H9 (cell line): ENCODE measurements around the gene PRUNE2. TPM values are rescaled to one million over a fixed set of nuclear protein-coding genes. Genes with fewer than 3 reads are reported as not detected.

Source experiments
- DNase-seq: peaks from one replicate; pipeline ENCODE4 v3.0.0-alpha.2; 2017
- H2AFZ ChIP-seq: one replicate; pipeline ENCODE4 v1.6.1; 2013; ENCODE audit warnings: mild to moderate bottlenecking, low read length, control low read depth, moderate library complexity
- H2AK5ac ChIP-seq: 2 replicates; pipeline ENCODE4 v1.6.1; 2013; ENCODE audit warnings: low read length, control low read depth, mixed read lengths; ENCODE audit not compliant: insufficient read length
- H2BK120ac ChIP-seq: one replicate; pipeline ENCODE4 v1.6.1; 2013; ENCODE audit warnings: low read depth, mild to moderate bottlenecking, low read length, control low read depth, inconsistent platforms; ENCODE audit not compliant: poor library complexity, severe bottlenecking
- H2BK12ac ChIP-seq: 2 replicates; pipeline ENCODE4 v1.6.1; 2013; ENCODE audit warnings: low read length, control low read depth, mixed read lengths, low read depth; ENCODE audit not compliant: insufficient read length
- H2BK15ac ChIP-seq: 2 replicates; pipeline ENCODE4 v1.6.1; 2013; ENCODE audit warnings: low read depth, low read length, control low read depth
- H2BK20ac ChIP-seq: one replicate; pipeline ENCODE4 v1.6.1; 2013; ENCODE audit warnings: low read depth, mild to moderate bottlenecking, low read length, control low read depth, inconsistent platforms; ENCODE audit not compliant: poor library complexity, severe bottlenecking
- H2BK5ac ChIP-seq: 2 replicates; pipeline ENCODE4 v1.6.1; 2013; ENCODE audit warnings: low read length, control low read depth, mixed read lengths; ENCODE audit not compliant: insufficient read length
- H3K14ac ChIP-seq: 2 replicates; pipeline ENCODE4 v1.6.1; 2013; ENCODE audit warnings: low read length, control low read depth; ENCODE audit not compliant: insufficient read depth
- H3K18ac ChIP-seq: 2 replicates; pipeline ENCODE4 v1.6.1; 2013; ENCODE audit warnings: low read depth, mild to moderate bottlenecking, mixed read lengths, low read length, control low read depth; ENCODE audit not compliant: insufficient read length
- H3K23ac ChIP-seq: 2 replicates; pipeline ENCODE4 v1.6.1; 2013; ENCODE audit warnings: low read length, control low read depth, mixed read lengths, low read depth; ENCODE audit not compliant: insufficient read length
- H3K23me2 ChIP-seq: 2 replicates; pipeline ENCODE4 v1.6.1; 2013; ENCODE audit warnings: low read depth, mild to moderate bottlenecking, mixed read lengths, low read length, control low read depth; ENCODE audit not compliant: insufficient read length, poor library complexity, severe bottlenecking
- H3K27ac ChIP-seq: 2 replicates; pipeline ENCODE4 v1.5.1; 2013; ENCODE audit warnings: low read length, control low read depth, mixed read lengths, low read depth; ENCODE audit not compliant: insufficient read length
- H3K27me3 ChIP-seq: 2 replicates; pipeline ENCODE4 v1.6.1; 2013; ENCODE audit warnings: low read length, control low read depth, inconsistent platforms; ENCODE audit not compliant: insufficient read depth
- H3K4ac ChIP-seq: 2 replicates; pipeline ENCODE4 v1.6.1; 2013; ENCODE audit warnings: low read depth, mild to moderate bottlenecking, control low read depth, inconsistent platforms, low read length, moderate library complexity
- H3K4me1 ChIP-seq: 2 replicates; pipeline ENCODE4 v1.6.1; 2013; ENCODE audit warnings: low read length, control low read depth, inconsistent platforms; ENCODE audit not compliant: insufficient read depth
- H3K4me2 ChIP-seq: 2 replicates; pipeline ENCODE4 v1.6.1; 2013; ENCODE audit warnings: low read length, control low read depth, mixed read lengths; ENCODE audit not compliant: insufficient read length, insufficient read depth
- H3K56ac ChIP-seq: 2 replicates; pipeline ENCODE4 v1.6.1; 2013; ENCODE audit warnings: low read depth, mild to moderate bottlenecking, mixed read lengths, low read length, control low read depth; ENCODE audit not compliant: insufficient read length
- H3K79me1 ChIP-seq: 2 replicates; pipeline ENCODE4 v1.6.1; 2013; ENCODE audit warnings: low read depth, mild to moderate bottlenecking, moderate library complexity, low read length, control low read depth, inconsistent platforms; ENCODE audit not compliant: insufficient read depth, poor library complexity, severe bottlenecking
- H3K79me2 ChIP-seq: 2 replicates; pipeline ENCODE4 v1.6.1; 2013; ENCODE audit warnings: low read length, control low read depth, inconsistent platforms; ENCODE audit not compliant: insufficient read depth
- H3K9ac ChIP-seq: 2 replicates; pipeline ENCODE4 v1.6.1; 2013; ENCODE audit warnings: low read length, control low read depth, mixed read lengths; ENCODE audit not compliant: insufficient read length; ENCODE audit errors: extremely low read depth
- H3K9me3 ChIP-seq: one replicate; pipeline ENCODE4 v1.6.1; 2013; ENCODE audit warnings: low read depth, low read length, inconsistent platforms; ENCODE audit not compliant: control insufficient read depth
- H3T11ph ChIP-seq: one replicate; pipeline ENCODE4 v1.6.1; 2013; ENCODE audit warnings: mild to moderate bottlenecking, low read length, control low read depth, inconsistent platforms
- H4K20me1 ChIP-seq: one replicate; pipeline ENCODE4 v1.6.1; 2013; ENCODE audit not compliant: control insufficient read depth, insufficient read length, insufficient read depth
- H4K5ac ChIP-seq: 2 replicates; pipeline ENCODE4 v1.6.1; 2013; ENCODE audit warnings: low read depth, mild to moderate bottlenecking, mixed read lengths, low read length, control low read depth; ENCODE audit not compliant: insufficient read length
- H4K8ac ChIP-seq: replicated peaks from 2 replicates; pipeline ENCODE4 v1.6.1; 2013; ENCODE audit warnings: low read length, control low read depth, mixed read lengths, low read depth; ENCODE audit not compliant: insufficient read length
- H4K91ac ChIP-seq: 2 replicates; pipeline ENCODE4 v1.6.1; 2013; ENCODE audit warnings: low read depth, mild to moderate bottlenecking, moderate library complexity, mixed read lengths, low read length, control low read depth; ENCODE audit not compliant: insufficient read length
- H3K27ac Mint-ChIP-seq, 3 experiments: 2 replicates in 2 of 3; 3 replicates in 1 of 3; pipeline ENCODE4 v1.8.0; 2020 to 2021; ENCODE audit warnings: mixed read lengths in 3 of 3, mild to moderate bottlenecking in 1 of 3, moderate library complexity in 1 of 3
- H3K27me3 Mint-ChIP-seq: 2 replicates; pipeline ENCODE4 v1.8.0; 2021; ENCODE audit warnings: low read depth, mild to moderate bottlenecking, moderate library complexity, mixed read lengths
- H3K36me3 Mint-ChIP-seq, 3 experiments: 2 replicates in 2 of 3; 3 replicates in 1 of 3; pipeline ENCODE4 v1.8.0; 2020 to 2021; ENCODE audit warnings: low read depth in 3 of 3, mixed read lengths in 3 of 3; ENCODE audit not compliant: insufficient read depth in 1 of 3
- H3K4me1 Mint-ChIP-seq, 2 experiments: 2 replicates each; pipeline ENCODE4 v1.8.0; 2020; ENCODE audit warnings: mixed read lengths in 2 of 2
- H3K4me3 Mint-ChIP-seq, 2 experiments: 2 replicates in 1 of 2; 3 replicates in 1 of 2; pipeline ENCODE4 v1.8.0; 2020 to 2021; ENCODE audit warnings: mild to moderate bottlenecking in 2 of 2, mixed read lengths in 2 of 2, moderate library complexity in 1 of 2
- H3K9me3 Mint-ChIP-seq, 2 experiments: 2 replicates in 1 of 2; 3 replicates in 1 of 2; pipeline ENCODE4 v1.8.0; 2020; ENCODE audit warnings: mild to moderate bottlenecking in 2 of 2, mixed read lengths in 2 of 2, moderate library complexity in 1 of 2
- WGBS: extraction: QIAGEN DNeasy Blood & Tissue Kit; methylation state at CpG from one replicate; pipeline ENCODE4 v1.1.7; 2013; ENCODE audit warnings: missing lambda C conversion rate, low lambda C conversion rate, mixed read lengths; ENCODE audit not compliant: insufficient read length; ENCODE audit errors: extremely low coverage; 5-methylcytosine and 5-hydroxymethylcytosine counted together
- total RNA-seq: library from RNA; stranded (reverse); gene quantifications from 2 replicates; pipeline ENCODE4 v1.2.1, GENCODE V29; 2021
- TF ChIP-seq, protein P1 (sequence below): fragments of 200-600 bp; sonication (generic); conservative IDR thresholded peaks from 3 replicates; pipeline ENCODE4 v1.8.0; 2021; ENCODE audit warnings: antibody characterized with exemption, mild to moderate bottlenecking

Gene PRUNE2
- total RNA-seq, 1 experiment from 2014 or later, result 12.1 TPM

DNA sequence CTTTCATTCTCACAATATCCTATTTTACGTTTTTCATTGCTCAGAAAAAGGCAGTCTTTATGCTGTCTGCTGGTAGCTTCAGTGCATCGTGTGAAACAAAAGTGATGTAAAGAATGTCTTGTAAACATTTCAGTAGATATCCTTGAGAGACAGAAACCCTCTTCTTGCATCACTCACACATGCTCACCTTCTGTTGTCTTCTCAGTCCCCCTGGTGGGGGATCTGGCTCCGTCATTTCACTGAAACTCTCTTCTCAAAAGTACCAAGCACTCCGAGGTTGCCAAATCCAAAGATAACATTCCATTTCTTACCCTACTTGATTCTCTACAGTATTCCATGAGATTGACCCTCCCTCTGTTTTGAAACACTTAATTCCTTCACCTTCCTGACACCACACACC lies 187.7 kb downstream of the PRUNE2 start:
- Histone ChIP-seq H3K9me3 (no peaks in the 10 kb centered on the region), H2BK5ac (no peak overlapping the region), H2BK15ac (no peak overlapping the region), H4K5ac (no peak overlapping the region), H2AK5ac (no peak overlapping the region), H4K8ac (no peak overlapping the region), H4K91ac (no peak overlapping the region), H4K20me1 (no peaks in the 10 kb centered on the region), H3K9ac (no peak overlapping the region), H3K14ac (no peak overlapping the region), H3K56ac (no peak overlapping the region), H3K23me2 (no peaks in the 10 kb centered on the region), H3K4me1 (no peaks in the 10 kb centered on the region), H3K4me2 (no peak overlapping the region), H3K79me2 (no peaks in the 10 kb centered on the region), H2BK20ac (no peak overlapping the region), H3K79me1 (no peaks in the 10 kb centered on the region), H3K23ac (no peak overlapping the region), H3K27me3 (no peaks in the 10 kb centered on the region), H3K18ac (no peak overlapping the region), H3K4ac (no peak overlapping the region), H3T11ph (no peak overlapping the region), H2AFZ (no peak overlapping the region), H2BK120ac (no peak overlapping the region), H3K27ac (no peak overlapping the region), H2BK12ac (no peak overlapping the region)
- WGBS, result no CpG with 5 or more reads among the region's 4 CpGs
- TF ChIP-seq, protein P1, sequence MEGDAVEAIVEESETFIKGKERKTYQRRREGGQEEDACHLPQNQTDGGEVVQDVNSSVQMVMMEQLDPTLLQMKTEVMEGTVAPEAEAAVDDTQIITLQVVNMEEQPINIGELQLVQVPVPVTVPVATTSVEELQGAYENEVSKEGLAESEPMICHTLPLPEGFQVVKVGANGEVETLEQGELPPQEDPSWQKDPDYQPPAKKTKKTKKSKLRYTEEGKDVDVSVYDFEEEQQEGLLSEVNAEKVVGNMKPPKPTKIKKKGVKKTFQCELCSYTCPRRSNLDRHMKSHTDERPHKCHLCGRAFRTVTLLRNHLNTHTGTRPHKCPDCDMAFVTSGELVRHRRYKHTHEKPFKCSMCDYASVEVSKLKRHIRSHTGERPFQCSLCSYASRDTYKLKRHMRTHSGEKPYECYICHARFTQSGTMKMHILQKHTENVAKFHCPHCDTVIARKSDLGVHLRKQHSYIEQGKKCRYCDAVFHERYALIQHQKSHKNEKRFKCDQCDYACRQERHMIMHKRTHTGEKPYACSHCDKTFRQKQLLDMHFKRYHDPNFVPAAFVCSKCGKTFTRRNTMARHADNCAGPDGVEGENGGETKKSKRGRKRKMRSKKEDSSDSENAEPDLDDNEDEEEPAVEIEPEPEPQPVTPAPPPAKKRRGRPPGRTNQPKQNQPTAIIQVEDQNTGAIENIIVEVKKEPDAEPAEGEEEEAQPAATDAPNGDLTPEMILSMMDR, result peak; percentile 53; the same call in 2 of the 3 replicates
- Mint-ChIP-seq H3K9me3 (no peaks in the 10 kb centered on the region), H3K4me3 (no peak overlapping the region), H3K27ac (no peak overlapping the region), H3K36me3 (no peaks in the 10 kb centered on the region; a peak in 1 of 7 replicates), H3K4me1 (peaks cover 6 to 7% of the 10 kb centered on the region in 2 experiments), H3K27me3 (no peaks in the 10 kb centered on the region)
- peak; percentile 33 for DNase-seq
